ENCODE data around the gene UBE2N.
"Not testable (repeated sequence)": the region's sequence is repeated elsewhere in the genome, so short reads cannot be mapped to it uniquely, and the experiment has no call there.

The UBE2N gene

DNA sequence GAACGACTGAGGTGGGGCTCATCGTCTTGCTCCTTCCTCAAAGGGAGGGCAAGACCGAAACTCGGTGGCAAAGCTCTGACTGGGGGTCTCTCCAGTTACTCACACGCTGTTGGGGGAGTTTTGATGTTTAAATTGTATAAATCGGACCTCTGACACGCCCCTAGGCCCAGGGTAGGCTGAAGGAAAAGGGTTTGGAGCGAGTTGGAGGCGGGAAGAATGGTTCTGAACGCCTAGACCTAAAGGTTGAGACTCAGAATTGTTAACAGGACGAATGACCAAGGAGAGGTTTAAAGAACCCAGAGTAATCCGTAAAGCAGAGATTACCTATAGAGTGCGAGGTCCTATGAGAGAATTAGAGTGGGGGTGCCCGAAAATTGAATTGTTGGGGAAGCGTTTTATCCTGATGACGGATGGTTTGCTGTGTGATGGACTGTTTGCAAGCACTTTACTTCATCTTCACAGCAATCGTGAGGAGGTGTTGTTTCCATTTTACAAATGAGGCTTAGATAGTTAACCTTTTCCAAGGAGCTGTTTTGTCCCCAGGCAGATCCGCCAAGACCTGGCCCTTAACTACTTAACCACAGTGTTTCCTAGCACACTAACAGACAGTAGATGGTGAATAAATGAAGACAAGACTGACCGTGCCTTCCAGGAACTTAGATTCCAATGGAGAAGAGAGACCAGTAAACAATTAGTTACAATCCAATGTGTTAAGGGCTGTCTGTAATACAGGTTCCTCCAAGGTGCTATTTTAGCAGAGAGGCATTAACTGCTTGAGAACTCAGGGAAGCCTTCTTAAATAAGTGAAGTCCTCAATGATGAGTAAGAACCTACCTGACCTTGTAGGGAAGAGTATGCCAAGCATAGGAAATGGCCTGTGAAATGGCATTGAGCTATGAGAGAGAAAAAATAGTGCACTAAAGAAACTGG is 929 bp upstream of the UBE2N start:
- DNase-seq = no peak

DNA sequence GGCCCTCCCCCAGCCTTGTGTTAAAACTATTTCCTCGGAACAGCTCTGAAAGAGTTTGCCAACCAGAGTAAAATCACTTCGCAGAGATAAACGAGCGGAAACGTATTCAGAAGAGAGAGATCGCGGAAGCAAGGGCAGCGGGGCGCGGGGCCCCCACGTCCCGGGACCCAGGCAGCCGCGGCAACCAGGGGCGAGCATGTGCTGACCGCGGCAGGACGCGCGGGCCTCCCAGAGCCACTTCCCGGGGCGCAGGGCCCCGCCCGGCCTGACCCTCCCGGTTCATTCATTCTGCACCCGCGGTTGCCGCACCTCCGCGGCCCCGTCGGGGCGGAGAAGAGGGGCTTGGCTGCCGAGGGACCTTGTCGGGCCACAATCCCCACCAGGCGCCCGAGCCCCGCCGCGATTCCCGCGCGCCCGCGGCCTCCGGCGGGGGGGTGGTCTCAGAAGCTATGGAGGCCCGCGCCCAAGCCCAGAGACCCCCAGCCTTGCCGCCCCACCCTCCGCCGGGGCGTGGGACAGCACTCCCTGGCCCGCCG is 598 bp downstream of the UBE2N start:
- DNase-seq = no peak

DNA sequence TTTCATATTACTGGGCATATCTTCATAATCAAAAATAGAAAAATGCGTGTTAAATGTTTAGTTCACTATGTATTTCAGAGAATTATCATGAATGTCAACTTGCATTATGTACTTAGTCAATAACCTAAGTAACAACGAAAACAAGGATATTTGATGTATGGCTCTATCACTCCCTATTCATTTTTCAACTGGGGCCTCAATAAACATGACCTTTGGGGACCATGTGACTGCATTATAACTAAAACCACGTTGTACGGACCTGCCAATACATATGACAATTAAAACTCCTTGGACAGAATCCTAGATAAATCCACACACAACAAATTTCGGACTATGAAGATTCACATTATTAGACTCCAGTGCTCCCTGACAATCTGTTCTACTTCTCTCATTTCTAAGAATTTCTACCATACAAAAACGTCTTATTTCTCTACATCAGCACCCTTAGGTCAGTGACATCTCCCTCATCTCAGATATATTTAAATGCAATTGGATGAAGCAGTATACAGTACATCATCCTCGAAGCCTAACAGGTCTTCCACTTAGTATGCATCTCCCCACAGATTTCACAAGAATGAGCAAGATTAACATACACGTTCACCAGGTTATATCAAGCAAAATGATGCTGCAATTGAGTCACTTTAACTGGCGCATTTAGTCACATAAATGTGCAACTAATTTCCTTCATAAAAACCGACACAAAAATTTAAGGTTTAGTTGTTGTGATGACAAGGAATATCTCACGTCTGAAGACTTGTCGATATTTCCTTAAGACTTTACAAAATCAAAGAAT is 1.5 kb downstream of the UBE2N start:
- no peak for DNase-seq

DNA sequence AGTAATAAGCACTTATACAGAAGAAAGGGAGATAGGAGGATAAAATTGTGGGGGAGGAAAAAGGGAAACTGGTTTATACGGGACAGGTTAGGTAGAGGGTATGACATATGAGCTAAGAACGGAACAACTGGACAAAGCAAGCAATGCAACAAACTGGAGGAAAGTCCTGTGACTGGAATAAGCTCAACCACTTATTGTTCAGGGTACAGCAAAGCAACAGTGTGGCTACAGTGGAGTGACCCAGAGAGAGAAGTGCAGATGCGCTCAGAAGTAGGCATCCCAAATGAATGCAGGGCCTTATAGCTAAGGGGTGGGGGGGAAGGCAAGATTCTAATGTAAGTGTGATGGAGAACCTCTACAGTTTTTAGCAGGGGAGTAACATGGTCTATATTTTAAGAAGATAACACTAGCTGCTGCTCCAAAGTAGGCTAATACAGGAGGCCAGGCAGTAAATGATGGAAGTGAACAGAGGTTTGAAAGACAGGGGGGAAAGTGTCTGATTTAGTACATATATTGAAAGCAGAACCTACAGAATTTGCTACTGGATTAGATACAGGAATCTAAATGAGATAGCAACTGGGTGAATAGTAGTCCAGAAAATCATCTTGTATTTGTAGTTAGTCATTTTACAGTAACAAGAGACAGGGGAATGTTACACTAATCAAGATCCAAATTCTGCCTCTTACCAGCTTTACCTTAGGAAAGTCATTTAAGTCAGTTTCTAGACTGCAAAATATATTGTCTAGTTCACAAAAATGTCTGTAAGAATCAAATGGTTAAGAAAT is 3.3 kb downstream of the UBE2N start:
- DNase-seq = no peak

DNA sequence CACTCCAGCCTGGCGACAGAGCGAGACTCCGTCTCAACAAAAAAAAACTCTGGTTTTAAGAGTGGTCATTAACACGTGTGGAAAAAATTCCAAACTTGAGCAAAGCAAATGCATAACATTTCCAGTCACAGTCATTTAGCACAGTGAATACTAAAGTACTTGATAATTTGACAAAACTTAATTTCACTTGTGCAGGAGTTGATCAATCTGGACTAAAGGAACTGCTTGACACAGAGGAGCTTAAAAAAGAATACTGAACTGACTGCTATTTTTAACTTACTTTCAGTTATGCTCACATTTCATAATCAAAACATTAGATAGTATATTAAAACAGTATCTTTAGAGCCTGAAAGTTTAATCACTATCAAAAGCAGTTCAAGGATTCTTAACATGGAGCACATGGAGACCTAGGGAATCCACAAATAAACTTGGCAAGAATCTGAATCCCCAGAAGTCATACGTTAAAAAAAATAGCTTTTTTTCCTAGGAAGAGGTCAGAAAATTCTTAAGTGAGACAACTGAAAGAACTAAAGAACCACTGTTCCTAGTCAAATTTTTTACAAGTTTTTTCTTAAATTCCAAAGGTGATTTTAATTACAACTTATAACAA is 7.4 kb downstream of the UBE2N start:
- no peak for DNase-seq

DNA sequence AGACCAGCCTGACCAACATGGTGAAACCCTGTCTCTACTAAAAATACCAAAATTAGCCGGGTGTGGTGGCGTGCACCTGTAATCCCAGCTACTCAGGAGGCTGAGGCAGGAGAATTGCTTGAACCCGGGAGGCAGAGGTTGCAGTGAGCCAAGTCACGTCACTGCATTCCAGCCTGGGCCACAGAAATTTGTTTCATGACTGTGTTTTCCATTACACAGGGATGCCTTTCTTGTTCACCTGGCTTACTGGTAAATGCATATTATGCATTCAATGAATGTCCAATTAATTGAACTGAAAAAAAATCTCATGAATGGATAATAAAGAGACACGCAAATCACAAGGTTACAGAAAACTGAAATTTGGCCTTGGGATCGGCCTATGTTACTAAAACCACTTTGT is 9.7 kb downstream of the UBE2N start:
- DNase-seq = not testable (repeated sequence)

DNA sequence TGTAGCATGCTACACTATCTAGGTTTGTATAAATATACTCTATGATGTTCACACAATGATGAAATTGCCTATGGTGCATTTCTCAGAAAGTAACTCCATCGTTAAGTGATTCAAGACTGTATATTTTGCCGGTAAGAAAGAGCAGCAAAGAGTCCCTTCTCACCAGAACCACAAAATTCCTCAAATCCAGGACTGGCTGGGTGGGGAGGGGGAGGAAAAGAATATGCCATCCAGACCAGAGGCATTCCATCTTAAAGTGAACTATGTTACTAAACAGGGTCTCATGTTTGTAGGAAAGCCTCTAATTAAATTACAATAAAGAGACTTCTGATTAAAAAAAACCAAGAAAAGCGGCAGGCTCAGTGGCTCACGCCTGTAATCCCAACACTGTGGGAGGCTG is 11.5 kb downstream of the UBE2N start:
- no peak for DNase-seq

DNA sequence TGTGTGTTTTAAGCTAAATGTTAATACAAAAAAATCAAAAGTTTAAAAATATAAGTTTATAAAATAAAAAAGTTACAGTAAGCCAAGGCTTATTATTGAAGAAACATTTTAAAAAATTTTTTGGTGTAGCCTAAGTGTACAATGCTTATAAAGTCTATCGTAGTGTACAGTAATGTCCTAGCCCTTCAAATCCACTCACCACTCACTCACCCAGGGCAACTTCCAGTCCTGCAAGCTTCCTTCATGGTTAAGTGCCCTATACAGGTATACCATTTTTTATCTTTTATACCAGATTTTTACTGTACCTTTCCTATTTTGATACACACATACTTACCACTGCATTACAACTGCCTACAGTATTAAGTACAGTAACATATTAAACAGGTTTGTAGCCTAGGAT is 11.9 kb downstream of the UBE2N start:
- no peak for DNase-seq

DNA sequence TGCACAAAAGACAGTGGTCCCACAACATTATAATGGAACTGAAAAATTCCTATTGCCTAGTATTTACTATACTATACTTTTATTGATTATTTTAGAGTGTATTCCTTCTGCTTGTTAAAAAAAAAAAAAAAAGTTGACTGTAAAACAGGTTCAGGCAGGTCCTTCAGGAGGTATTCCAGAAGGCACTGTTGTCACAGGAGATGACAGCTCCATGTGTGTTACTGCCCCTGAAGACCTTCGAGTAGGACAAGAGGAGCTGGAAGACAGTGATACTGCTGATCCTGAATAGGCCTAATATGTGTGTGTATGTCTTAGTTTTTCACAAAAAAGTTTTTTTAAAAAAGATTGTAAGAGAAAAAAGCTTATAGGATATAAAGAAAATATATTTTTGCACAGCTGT is 12.3 kb downstream of the UBE2N start:
- DNase-seq = no peak

DNA sequence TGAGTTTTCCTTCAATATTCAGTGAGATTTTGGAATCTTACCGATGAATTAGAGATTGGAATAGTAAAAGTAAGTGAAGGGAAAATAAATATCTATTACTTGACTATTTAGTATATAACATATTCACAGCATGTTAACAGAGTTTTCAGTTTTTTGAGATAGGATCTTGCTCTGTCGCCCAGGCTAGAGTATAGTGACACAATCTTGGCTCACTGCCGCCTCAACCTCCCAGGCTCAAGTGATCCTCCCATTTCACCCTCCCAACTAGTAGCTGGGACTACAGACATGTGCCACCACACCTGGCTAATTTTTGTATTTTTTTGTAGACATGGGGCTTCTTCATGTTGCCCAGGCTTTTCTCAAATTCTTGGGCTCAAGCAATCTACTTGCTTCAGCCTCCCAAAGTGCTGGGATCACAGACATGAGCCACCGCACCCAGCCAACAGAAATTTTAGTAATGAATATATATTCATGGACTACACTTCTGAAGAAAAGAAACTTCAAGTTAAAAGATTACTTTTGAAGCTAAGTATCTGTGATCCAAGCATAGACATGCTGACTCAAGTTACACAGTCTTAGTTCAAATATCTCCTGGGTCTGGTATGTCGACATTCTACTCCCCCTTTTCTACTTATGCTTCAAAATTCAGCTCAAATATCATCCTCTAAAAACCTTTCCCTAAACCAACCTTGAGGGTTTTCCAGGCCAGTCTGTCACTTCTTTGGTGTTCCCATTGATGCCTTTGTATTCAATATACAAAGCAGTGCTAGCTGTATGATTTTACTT is 13.8 kb downstream of the UBE2N start:
- no peak for DNase-seq

DNA sequence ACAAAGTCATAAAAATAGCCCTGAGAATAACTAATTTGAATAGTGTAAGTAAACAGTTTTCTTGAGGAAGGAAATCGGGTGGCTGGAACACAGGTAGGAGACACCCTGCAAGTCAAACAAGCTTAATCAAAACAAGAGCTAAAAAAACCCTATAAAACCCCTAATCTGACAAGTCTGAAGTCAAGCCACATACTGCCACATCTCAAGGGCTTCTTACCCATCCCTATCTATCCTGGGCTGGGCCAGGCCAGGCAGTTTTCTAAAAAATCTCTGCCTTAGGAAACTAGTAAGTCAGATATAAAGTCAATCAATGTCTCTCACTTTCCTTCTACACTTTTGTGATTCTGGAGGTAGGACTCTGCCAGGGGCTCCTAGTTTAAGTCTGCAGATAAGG is 15.3 kb downstream of the UBE2N start:
- DNase-seq = no peak

DNA sequence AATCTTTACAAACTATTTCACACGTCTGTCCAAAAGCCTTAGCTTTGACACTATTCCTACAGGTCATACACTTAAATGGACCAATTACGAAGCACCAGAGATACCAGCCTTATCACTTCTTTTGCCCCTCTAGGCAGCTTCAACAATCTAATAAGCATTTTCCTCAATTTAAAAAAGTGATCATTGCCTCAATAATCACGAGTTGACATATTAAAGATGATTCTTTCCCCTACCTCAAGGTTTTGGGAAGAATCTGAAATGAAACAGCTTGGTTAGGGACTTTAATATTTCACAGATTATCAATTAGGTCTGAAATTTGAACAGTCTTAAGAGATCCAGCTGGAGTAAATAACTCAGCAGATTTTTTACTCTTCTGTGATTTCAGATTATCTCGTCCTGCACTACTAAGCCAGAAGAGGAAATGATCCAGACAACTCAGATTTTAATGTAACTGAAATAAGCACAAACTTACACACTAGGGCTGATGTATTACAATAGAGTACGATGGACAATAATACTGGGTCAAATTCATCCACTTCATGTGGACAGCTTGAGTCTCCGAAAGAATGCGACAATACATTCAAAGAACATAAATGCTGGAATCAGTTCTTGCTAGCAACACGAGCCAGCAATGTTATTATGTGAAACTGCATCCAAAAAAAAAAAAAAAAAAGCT is 15.9 kb downstream of the UBE2N start:
- DNase-seq = no peak

DNA sequence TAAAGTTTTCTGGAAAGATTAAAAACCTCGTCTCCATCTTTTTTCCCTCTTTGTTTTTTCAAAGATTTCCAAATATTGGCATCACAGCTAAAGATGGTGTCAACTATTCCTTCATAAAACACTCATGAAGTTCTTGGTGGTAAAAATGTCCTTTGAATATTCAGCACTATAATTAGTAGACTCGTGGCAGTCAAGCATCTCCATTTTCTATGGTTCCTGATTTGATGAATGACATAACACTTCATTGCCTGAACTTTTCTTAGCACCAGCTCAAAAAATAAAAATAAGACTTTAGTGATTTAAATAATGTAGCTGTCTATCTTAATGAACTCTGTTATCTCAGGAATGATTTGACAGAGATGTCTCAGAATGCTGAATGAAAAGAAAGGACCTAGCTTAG is 19.7 kb downstream of the UBE2N start:
- no peak for DNase-seq

DNA sequence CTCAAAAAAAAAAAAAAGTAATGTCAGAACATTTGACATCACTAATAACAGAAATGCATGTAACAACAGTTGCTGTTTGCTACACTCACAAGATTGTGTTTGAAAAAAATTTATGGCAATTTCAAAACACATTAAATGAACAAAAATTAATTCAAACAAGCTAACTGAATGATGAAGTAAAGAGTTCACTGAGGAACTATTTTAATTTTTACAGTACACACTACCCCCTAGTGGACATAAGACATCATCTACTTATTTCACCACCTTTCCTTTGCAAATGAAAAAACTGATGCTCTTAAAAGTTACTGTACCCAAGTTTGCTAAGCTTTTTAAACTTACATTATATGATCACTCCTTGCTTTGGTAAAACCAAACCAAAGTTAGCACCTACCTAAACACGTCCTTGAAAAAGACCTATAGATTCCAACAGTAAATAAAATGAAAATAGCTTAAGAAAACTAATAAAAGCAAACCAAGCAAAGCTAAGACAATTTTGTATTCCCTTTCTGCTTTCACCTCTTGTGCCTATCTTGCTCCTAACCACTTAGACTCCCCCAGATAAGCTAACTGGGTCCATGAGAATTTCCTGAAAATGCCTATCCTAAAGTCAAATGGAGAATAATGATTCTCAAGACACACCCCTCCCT is 22.2 kb downstream of the UBE2N start:
- peak; percentile 66 to 85 for DNase-seq

DNA sequence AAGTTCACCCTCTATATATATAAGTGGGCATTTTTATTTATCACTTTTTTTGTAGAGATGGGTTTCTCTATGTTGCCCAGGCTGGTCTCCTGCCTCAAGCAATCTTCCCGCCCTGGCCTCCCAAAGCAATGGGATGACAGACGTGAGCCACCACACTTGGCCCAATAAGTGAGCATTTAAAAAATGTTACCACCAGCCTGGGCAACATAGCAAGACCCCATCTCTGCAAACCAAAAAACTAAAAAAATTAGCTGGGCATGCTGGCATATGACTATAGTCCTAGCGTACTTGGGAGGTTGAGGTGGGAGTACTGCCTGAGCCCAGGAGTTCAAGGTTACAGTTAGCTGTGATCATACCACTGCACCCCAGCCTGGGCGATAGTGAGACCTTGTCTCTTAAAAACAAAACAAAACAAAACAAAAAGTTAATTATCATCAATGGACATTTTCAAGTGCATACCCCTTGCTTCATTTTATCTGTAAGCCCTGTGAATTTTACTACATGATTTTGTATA is 23.7 kb downstream of the UBE2N start:
- DNase-seq = no peak

DNA sequence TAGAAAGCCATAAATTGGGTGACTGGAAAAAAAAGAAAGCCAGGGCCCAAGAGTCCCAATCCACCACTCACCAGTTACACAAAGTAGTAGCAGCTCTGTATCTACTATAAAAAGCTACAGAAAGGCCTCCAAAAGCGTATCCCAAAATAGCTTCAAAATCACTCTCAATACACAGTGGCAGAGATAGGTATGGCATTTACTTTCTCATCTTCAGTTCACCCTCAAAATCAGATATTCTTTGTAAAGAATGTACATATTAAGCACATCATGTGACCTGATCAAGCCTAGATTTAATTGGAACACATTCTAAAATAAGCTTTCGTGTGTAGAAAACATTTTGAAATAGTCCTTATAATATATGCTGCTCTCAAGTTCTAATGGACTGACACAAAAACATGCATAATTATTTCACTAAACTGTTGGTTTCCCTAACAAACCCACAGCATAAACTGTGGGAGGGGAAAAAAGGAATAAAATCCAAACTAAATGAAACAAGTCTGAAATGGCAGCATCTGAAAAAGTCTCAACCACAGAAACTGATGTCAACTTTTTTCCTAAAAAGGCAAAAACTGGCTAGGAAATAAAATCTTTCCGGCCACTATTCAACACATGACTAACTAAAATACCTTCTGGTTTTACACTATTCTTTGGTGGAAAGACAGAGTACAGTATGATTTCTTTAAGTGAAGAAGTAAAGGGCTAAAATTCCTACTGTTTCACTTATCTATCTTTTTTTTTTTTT is 25.9 kb downstream of the UBE2N start:
- no peak for DNase-seq

DNA sequence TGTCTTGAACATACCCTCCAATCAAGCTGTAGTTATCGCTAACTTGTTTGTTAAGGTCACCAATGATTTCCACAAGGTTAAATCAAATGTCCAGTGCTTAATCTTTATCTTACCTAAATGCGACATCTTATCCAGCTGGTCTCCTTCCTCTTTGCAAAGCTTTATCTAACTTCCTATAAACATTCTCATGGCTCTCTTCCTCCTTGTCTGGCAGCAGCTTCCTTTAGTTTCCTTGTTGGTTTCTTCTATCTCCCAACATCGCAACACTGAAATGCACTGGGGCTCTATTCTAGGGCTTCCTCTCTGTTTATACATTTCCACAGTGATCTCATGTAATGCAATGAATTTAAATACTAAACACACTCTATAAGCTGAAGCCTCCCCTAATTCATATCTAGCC is 28.7 kb downstream of the UBE2N start:
- peak in 1 of 2 experiments; percentile 30 for DNase-seq

DNA sequence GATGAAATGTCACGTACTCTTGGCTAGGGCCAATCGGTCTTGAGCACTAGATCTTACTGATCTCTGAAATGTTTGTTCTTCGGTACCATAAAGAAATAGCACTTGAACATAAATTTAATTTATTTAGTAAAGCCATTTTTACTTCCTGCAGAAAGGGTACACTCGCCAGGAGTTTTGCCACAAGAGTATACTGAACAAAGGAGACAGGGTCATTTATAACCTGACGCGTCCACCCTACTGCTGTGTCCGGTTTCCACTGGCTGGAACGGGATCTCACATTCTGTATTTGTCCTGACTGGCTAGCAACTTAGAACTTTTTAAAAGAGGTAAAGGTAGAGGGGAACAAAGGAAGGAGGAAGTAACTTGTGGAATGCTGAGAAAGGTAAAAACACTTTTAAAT is 29.4 kb downstream of the UBE2N start:
- not testable (repeated sequence) for DNase-seq

DNA sequence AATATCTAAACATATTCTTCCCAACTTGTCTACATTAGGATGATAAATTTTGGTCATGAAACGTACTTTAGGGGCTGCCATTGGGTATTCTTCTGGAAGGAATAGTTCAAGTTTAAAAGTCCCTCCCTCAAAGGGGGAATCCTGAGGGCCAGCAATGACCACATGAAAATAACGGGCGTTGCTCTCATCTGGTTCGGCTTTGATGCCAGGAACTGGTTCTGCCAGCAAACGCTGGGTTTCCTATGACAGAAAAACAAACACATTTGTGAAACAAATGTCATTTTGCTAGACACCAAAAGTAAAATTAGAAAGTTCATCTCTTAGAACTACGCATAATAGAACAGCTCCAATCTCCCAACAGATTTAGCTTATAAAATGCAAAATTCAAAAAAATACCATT is 30.7 kb downstream of the UBE2N start:
- DNase-seq = not testable (repeated sequence)
